HG03097 (cell line): ENCODE results near the gene PTPRD.

ENCODE experiments used
- ATAC-seq: cut with Tn5 transposase; IDR thresholded peaks from one replicate; pipeline ENCODE4 v1.9.1; 2021; ENCODE audit not compliant: unreplicated experiment, low FRiP score

Gene PTPRD

DNA sequence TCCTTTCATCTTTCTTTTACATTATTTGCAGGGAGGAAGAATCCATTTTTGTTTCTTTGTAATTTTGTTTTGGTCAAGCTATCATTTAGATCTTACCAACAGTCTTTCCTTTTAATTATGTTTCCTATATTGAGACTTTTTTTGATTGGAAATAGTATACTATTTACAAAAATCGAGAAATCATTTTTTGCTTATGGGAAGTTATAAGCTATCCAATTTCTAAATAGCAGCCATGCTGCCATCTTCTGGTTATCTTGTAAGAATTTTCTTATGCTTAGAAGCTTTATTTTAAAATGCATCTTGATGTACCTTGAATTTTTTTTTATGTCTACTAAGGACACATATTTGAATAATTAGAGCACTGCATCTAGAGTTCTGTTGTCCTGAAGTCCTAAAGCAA is 821.2 kb downstream of the PTPRD start:
- no peak for ATAC-seq

DNA sequence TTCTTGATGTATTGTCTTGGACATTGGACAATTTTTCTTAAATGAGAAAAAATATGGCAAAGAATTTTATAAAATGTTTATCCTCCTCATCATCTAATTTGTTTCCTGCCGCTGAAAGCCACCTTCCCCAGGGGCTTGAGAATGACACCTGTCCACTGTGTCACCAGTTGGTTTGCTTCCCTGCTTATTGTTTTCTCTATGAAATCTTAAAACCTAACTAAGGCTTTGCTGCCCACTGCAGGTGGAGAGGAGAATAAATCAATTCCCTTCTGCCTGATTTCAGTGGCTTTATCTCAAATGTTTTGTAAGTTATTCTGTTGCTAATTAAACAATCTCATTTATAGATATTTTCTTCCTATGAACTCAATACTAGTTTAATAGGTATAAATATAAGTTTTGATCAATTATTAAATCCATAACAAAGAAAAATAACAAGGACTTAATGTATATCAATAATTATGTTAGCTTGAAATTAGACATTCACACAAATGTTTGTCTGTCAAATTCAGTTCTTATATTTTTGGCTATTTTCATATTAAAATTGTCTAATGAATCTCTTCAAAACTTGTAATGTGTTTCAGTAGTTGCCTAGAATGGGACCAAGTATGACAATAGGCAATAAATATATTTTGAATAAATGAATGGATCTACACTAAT is 822.5 kb downstream of the PTPRD start:
- ATAC-seq, result no peak

DNA sequence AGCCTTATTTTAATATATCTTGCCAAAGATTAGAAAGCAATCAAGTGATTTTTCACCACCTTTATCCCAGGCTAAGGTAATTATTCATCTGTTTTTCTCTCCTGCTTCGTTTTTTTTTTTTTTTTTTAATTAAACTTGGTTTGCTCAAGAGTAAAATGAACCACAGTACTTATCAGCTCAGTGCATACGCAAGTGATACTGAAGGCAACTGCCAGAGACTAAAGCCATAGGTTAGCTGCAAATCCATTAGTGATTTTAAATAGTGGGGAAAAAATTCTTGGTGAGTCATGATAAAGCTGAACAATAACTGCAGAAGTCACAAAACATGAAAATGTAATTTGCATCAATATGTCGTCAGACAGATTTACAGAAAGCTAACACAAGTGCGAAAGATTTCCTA is 829.1 kb downstream of the PTPRD start:
- no peak for ATAC-seq

- no peak for ATAC-seq
Measured at GRCh38 chr9:9783211-9783610, 829.6 kb downstream of the PTPRD start.

DNA sequence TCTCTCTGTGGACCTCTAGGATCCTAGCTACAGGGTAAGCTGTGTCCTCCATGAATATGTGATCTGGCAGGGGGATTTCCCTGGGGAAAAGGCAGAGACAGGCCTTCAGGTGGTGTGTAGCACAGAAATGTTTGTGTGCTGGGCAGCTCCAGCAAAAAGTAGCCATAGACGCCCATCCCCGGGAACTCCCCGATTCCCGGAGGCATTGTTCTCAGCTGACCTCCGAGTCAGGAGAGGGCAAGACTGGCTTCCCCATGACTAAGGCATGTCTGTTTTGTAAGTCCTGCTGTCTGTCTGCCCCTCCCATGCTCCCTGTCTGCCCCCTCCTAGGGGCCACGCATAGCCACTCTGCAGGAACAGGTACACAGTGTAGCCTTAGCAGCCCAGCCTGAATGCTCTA is 834.5 kb downstream of the PTPRD start:
- no peak for ATAC-seq

- no peak for ATAC-seq
Measured at GRCh38 chr9:9774471-9774870, 838.3 kb downstream of the PTPRD start.

DNA sequence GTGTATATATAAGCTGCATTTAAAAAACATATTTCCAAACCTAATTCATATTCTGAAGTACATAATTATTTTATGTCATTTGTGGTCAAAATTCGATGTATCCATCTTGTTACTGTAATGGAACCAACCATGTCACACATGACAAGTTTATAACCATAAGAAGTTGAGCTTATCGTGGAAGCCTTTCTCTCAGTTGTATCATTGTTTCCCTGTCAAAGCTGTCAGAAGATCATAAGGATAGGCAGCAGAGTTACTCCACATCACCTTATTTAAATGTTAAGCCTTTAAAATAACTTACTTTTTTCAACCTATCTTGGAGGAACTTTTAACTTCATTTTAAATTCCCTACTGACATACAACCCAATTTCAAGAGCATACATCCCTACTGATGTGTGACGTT is 841.5 kb downstream of the PTPRD start:
- no peak for ATAC-seq

GRCh38 chr9:9764821-9765220 is 848.0 kb downstream of the PTPRD start:
- no peak for ATAC-seq

- no peak for ATAC-seq
Measured at GRCh38 chr9:9754186-9754585, 858.6 kb downstream of the PTPRD start.

DNA sequence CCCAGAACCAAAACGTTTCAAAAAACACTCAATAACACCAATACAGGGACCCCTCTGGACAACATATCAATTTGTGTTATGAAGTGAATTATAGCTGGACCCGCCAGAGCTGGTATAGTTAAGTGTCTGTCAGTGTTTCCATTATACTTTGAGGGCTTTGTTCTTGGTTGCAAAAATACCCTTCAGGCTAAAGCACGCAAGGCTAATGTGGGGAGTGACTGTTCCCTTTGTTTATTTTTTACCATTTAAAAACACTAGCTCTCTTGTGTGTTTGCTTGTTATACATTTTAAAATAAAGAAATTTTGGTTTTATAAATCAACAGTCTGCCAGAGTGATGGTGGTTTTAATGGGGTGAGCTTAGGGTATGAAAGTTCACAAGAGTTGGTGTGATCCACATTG is 859.5 kb downstream of the PTPRD start:
- no peak for ATAC-seq

DNA sequence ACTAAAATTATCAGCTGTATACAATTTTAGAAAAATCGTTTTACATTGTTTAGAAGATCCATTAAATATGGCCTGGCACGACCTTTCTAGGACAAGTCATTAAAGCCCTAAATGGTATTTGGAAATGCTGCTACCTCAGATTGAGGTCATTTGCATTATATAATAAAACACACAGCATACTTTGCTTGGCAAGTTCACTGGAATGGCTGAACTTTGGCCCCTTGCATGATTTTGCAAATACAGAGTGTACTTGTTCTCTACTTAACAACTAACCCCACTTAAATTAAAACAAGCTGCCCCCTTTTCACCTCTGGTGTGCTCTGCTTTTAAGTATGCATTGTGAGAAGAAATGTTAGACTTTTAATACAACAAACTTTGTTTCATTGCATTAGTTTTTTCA is 860.1 kb downstream of the PTPRD start:
- ATAC-seq, result no peak

- ATAC-seq, result no peak
Measured at GRCh38 chr9:9751996-9752395, 860.8 kb downstream of the PTPRD start.

- no peak for ATAC-seq
Measured at GRCh38 chr9:9750719-9751118, 862.1 kb downstream of the PTPRD start.

DNA sequence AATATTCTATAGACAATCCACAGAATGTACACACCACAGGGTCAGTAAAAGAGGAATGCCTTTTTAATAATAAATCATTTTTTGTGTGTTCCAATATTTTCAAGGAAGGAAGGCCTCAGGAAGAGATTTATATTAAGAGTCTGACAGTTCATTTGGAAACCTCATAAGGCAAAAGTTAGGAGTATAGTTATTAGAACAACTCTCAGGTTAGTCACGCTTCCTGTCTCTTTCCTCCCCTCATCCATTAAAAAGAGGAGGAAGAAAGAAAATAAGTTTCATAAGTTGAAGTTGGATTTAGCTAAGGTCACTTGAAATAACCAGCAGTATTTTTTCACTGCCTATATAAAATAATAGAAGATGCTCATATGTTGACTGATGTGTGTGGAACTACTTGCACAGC is 863.2 kb downstream of the PTPRD start:
- no peak for ATAC-seq

- ATAC-seq, result no peak
Measured at GRCh38 chr9:9747787-9748186, 865.0 kb downstream of the PTPRD start.

DNA sequence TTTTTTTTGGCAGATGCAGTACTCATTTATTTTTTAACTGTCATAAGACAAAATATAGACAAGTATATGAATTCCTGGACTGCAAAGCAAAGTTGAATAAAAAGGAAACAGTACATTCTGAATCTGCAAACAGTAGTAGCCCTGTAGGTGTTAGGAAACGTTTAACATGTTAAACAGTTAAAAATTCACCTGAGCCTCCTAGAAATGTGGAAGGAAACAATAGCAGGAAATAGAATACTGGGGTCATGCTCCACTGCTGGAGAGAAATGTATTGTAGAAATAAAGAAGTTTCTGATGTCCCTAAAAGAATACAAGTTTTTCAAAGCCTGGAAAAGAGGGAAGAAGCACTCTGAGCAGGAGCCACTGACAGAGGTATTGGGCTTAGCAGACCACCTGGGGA is 866.0 kb downstream of the PTPRD start:
- ATAC-seq, result no peak

GRCh38 chr9:9743822-9744221 is 869.0 kb downstream of the PTPRD start:
- ATAC-seq, result no peak

GRCh38 chr9:9730174-9730573 is 882.6 kb downstream of the PTPRD start:
- ATAC-seq, result no peak

DNA sequence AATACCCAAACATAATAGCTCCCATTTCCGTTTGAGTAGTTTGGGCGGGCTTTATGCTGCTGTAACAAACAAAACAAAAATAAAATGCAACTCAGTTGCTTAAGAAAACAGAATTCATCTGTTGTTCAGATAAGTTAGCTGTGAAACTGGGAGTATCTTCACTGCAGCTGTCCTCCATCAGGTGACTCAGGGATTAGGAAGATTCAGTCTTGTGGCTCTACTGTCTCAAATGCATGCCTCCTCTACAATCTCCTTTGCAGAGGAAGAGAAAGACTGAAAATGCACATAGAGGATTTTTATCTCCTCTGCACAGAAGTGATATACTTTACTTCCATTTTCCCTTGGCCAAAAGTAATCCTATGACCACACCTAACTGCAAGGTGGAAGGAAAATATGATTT is 883.7 kb downstream of the PTPRD start:
- no peak for ATAC-seq

GRCh38 chr9:9719373-9720112 is 893.3 kb downstream of the PTPRD start:
- no peak for ATAC-seq

- no peak for ATAC-seq
Measured at GRCh38 chr9:9718691-9719090, 894.1 kb downstream of the PTPRD start.

GRCh38 chr9:9679433-9679832 is 933.4 kb downstream of the PTPRD start:
- no peak for ATAC-seq
